Measurements from ENCODE around the gene POU2AF1.

Gene POU2AF1

GRCh38 chr11:111419641-111420327 is 40.7 kb upstream of the POU2AF1 start:
- TF ChIP-seq EZH2 (optimal IDR thresholded peaks at IDR 0.05; ENCODE audit: low read depth, low read length) (no peak), CTCF (IDR thresholded peaks at IDR 0.05; ENCODE audit: low read length) (no peak), EZH2phosphoT487 (IDR thresholded peaks at IDR 0.05; ENCODE audit: low read length) (no peak)
- no peaks in the 10 kb centered on the region for H3K36me3 ChIP-seq (replicated peaks; ENCODE audit: insufficient read depth, low read length)
- no peaks in the 10 kb centered on the region for H4K20me1 ChIP-seq (ENCODE audit: insufficient read depth, low read length)
- H3K4me2 ChIP-seq (ENCODE audit: low read depth, low read length), result no peak overlapping the region
- H3K27me3 ChIP-seq (replicated peaks; ENCODE audit: insufficient read depth, low read length), result no peaks in the 10 kb centered on the region
- peaks cover 65% of the 10 kb centered on the region for H3K4me1 ChIP-seq (ENCODE audit: low read length)
- no peak overlapping the region for H3K4me3 ChIP-seq (ENCODE audit: low read length)
- H3K9me2 ChIP-seq (replicated peaks; ENCODE audit: insufficient read depth, low read length), result no peaks in the 10 kb centered on the region
- no peaks in the 10 kb centered on the region for H3K9me3 ChIP-seq (replicated peaks; ENCODE audit: insufficient read depth, low read length)
- H3K9ac ChIP-seq (ENCODE audit: low read length), result no peak overlapping the region
- H3K79me2 ChIP-seq (ENCODE audit: low read length), result no peaks in the 10 kb centered on the region
- H2AFZ ChIP-seq (ENCODE audit: low read length), result no peak overlapping the region
- H3F3A ChIP-seq (ENCODE audit: insufficient read depth, low read length), result peaks cover 24% of the 10 kb centered on the region
- no peak for DNase-seq
- no peak overlapping the region for H3K27ac ChIP-seq (ENCODE audit: low read length)

- Histone ChIP-seq H3K27ac (ENCODE audit: low read length) (no peak overlapping the region), H3K4me2 (ENCODE audit: low read depth, low read length) (no peak overlapping the region), H3K9me3 (replicated peaks; ENCODE audit: insufficient read depth, low read length) (no peaks in the 10 kb centered on the region), H4K20me1 (ENCODE audit: insufficient read depth, low read length) (no peaks in the 10 kb centered on the region), H3K4me3 (ENCODE audit: low read length) (no peak overlapping the region), H3K36me3 (replicated peaks; ENCODE audit: insufficient read depth, low read length) (no peaks in the 10 kb centered on the region), H3K9me2 (replicated peaks; ENCODE audit: insufficient read depth, low read length) (no peaks in the 10 kb centered on the region), H3K4me1 (ENCODE audit: low read length) (peaks cover 71% of the 10 kb centered on the region), H3K27me3 (replicated peaks; ENCODE audit: insufficient read depth, low read length) (no peaks in the 10 kb centered on the region), H3F3A (ENCODE audit: insufficient read depth, low read length) (peaks cover 30% of the 10 kb centered on the region), H2AFZ (ENCODE audit: low read length) (no peak overlapping the region), H3K9ac (ENCODE audit: low read length) (no peak overlapping the region), H3K79me2 (ENCODE audit: low read length) (no peaks in the 10 kb centered on the region)
- no peak for DNase-seq
- TF ChIP-seq CTCF (IDR thresholded peaks at IDR 0.05; ENCODE audit: low read length) (no peak), EZH2phosphoT487 (IDR thresholded peaks at IDR 0.05; ENCODE audit: low read length) (no peak), EZH2 (optimal IDR thresholded peaks at IDR 0.05; ENCODE audit: low read depth, low read length) (no peak)
Observed at GRCh38 chr11:111419181-111419580, 40.1 kb upstream of the POU2AF1 start.

- TF ChIP-seq EZH2 (optimal IDR thresholded peaks at IDR 0.05; ENCODE audit: low read depth, low read length), result no peak
- TF ChIP-seq CTCF (IDR thresholded peaks at IDR 0.05; ENCODE audit: low read length), result no peak
- no peak for TF ChIP-seq EZH2phosphoT487 (IDR thresholded peaks at IDR 0.05; ENCODE audit: low read length)
- Histone ChIP-seq H3K9me3 (replicated peaks; ENCODE audit: insufficient read depth, low read length) (no peaks in the 10 kb centered on the region), H3K4me3 (ENCODE audit: low read length) (no peak overlapping the region), H3K27me3 (replicated peaks; ENCODE audit: insufficient read depth, low read length) (no peaks in the 10 kb centered on the region), H3K9me2 (replicated peaks; ENCODE audit: insufficient read depth, low read length) (no peaks in the 10 kb centered on the region), H4K20me1 (ENCODE audit: insufficient read depth, low read length) (no peaks in the 10 kb centered on the region), H3F3A (ENCODE audit: insufficient read depth, low read length) (peaks cover 30% of the 10 kb centered on the region), H3K9ac (ENCODE audit: low read length) (no peak overlapping the region), H2AFZ (ENCODE audit: low read length) (no peak overlapping the region), H3K4me2 (ENCODE audit: low read depth, low read length) (no peak overlapping the region), H3K27ac (ENCODE audit: low read length) (peak overlapping the region; percentile 96; the same call in 1 of the 2 replicates), H3K36me3 (replicated peaks; ENCODE audit: insufficient read depth, low read length) (no peaks in the 10 kb centered on the region), H3K79me2 (ENCODE audit: low read length) (no peaks in the 10 kb centered on the region), H3K4me1 (ENCODE audit: low read length) (peaks cover 79% of the 10 kb centered on the region)
- DNase-seq, result no peak
Observed at GRCh38 chr11:111418436-111418787, 39.3 kb upstream of the POU2AF1 start.

Data from MM.1S (cell line).